GM18951 (cell line): ENCODE measurements around the gene RNPEP.
"Not testable (repeated sequence)": the region's sequence is repeated elsewhere in the genome, so short reads cannot be mapped to it uniquely, and the experiment has no call there.

Experiments
- POLR2A ChIP-seq: IDR thresholded peaks from 4 replicates; pipeline ENCODE4 v1.6.1; 2011; ENCODE audit warnings: mild to moderate bottlenecking; ENCODE audit not compliant: insufficient read length, insufficient read depth; ENCODE audit errors: extremely low read depth
- in situ Hi-C: fragments of 300-500 bp; cut with MboI; formaldehyde crosslinking; loops from one replicate; pipeline ENCODE4 v1.12.0; 2022; ENCODE audit warnings: low sequenced_read_pairs, mixed read lengths, inconsistent platforms; ENCODE audit not compliant: unreplicated experiment

Gene RNPEP

DNA sequence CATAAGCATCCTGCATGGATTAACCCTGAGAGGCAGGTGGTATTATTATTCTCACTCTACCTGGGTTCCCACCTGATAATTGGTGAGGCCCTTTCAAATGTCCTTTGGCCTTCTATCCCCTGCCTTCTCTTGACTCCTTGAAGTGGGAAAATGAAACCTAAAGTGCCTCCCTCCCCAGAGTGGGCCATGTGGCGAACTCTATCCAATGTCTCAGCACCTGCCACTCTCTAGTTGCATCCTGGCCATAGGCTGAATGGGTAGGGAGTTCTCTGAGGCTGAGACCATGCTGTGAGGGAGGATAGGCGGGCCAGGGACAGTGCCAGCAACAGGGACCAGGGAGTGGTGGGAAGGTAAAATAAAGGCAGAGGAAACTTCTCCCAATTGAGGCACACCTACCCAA is 63.3 kb downstream of the RNPEP start:
- TF ChIP-seq POLR2A, result no peak
- in situ Hi-C loops, result no loop called here

DNA sequence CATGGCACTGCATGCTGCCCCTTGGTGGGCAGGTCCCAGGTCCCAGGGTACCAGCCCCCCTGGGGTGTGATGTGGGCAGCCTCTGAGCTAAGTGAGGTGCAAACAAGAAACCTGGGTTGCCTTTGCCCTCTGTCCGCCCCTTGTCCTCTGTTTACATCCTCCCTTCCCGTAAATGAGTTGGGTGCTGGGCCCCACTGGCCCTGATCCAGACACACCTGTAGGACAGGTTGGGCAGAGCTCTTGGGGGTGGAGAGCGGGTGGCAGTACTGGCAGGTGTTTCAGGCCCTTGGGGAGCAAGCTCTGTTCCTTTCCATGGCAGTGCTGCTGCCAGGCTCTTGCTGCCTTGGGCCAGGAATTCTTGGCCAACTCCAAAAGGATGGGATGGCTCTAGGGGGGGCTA is 63.8 kb downstream of the RNPEP start:
- in situ Hi-C loops, result no loop called here
- no peak for TF ChIP-seq POLR2A

GRCh38 chr1:202046748-202047708 is 64.6 kb downstream of the RNPEP start:
- no peak for TF ChIP-seq POLR2A
- in situ Hi-C loops, result no loop called here

DNA sequence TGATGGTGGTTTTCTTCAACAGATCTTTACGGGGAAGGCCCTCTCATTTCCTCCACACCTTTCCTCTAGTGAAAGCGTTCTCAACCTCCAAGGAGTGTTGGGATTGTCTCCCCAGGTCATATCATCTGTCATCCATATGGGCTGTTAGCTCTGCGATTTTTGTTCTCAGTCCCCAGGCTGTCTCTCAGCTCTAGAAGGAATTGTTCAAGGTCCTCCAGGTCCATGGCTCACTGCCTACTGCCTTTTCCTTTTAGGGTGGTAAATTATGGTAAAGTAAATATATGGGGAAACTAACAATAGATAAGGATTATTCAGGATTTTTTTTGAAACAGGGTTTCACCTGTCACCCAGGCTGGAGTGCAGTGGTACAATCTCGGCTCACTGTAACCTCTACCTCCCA is 65.5 kb downstream of the RNPEP start:
- in situ Hi-C loops, result no loop called here

DNA sequence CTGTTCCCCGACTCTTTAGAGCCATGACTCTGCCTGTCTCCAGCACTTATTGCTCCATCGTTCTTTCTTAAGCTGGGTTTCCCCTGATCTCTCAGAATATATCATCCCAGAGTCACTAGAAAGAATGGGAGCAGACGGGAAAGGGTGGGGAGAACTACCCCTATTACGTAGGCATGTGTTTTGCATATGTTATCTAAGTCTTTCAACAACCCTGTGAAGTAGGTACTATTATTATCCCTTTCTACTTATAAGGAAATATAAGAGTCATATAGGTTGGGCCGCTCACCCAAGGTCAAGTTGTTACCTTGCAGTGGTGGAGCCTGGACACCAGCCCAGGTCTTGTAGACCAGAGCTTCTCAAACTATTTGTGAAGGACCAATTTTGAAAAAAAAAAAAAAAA is 66.7 kb downstream of the RNPEP start:
- in situ Hi-C loops, result no loop called here

More for the DNA sequence above, 65.5 kb downstream of the RNPEP start:
- no peak for TF ChIP-seq POLR2A

GRCh38 chr1:202054094-202054493 is 71.6 kb downstream of the RNPEP start:
- TF ChIP-seq POLR2A, result no peak

More for the DNA sequence above, 66.7 kb downstream of the RNPEP start:
- no peak for TF ChIP-seq POLR2A

GRCh38 chr1:202054673-202055072 is 72.2 kb downstream of the RNPEP start:
- in situ Hi-C loops, result not testable (repeated sequence)

More at GRCh38 chr1:202054094-202054493, 71.6 kb downstream of the RNPEP start:
- in situ Hi-C loops, result no loop called here
